Measurements from ENCODE around the gene GYS2.

GRCh38 chr12:21618566-21618965, 13.9 kb upstream of the GYS2 start:
- no peak for TF ChIP-seq POLR2AphosphoS5 (IDR thresholded peaks at IDR 0.05)
- no peak for TF ChIP-seq CTCF (IDR thresholded peaks at IDR 0.05)
- no peak for TF ChIP-seq POLR2A (IDR thresholded peaks at IDR 0.05)
- TF ChIP-seq EP300 (IDR thresholded peaks at IDR 0.05) = no peak
